Heart left ventricle (tissue), 16 donors: Measurements from ENCODE around the gene VPS26A. TPM values are rescaled to one million over a fixed set of nuclear protein-coding genes. Genes with fewer than 3 reads are reported as not detected.

Experiments
- ATAC-seq, 4 donors: fragments of 200-7000 bp; cut with Tn5 transposase; one replicate each; pipeline ENCODE4 v1.9.1; 2020 to 2022; ENCODE audit warnings: moderate library complexity in 4 of 4, mild to moderate bottlenecking in 3 of 4, moderate number of reproducible peaks in 1 of 4
- DNase-seq, 5 donors: peaks; one replicate each; pipeline ENCODE4 v3.0.0-alpha.2; 2020
- H3K27ac ChIP-seq, 12 donors: fragments of 200-600 bp; sonication (generic) in 4 of 12; one replicate each; pipeline versions ENCODE4 v1.5.0 to v1.8.0; 2016 to 2022; ENCODE audit warnings: mild to moderate bottlenecking in 2 of 12
- H3K27me3 ChIP-seq, 9 donors: fragments of 200-600 bp; sonication (generic) in 2 of 9; one replicate each; pipeline versions ENCODE4 v1.5.1 to v1.8.0; 2016 to 2022; ENCODE audit warnings: mild to moderate bottlenecking in 3 of 9
- H3K36me3 ChIP-seq, 9 donors: fragments of 200-600 bp; sonication (generic) in 2 of 9; one replicate each; pipeline versions ENCODE4 v1.5.0 to v1.8.0; 2018 to 2022; ENCODE audit warnings: mild to moderate bottlenecking in 2 of 9
- H3K4me1 ChIP-seq, 12 donors: fragments of 200-600 bp; sonication (generic) in 4 of 12; one replicate each; pipeline versions ENCODE4 v1.5.0 to v1.8.0; 2016 to 2022; ENCODE audit warnings: mild to moderate bottlenecking in 3 of 12
- H3K4me3 ChIP-seq, 12 donors: fragments of 200-600 bp; sonication (generic) in 4 of 12; one replicate each; pipeline versions ENCODE4 v1.5.0 to v1.8.0; 2017 to 2022; ENCODE audit warnings: mild to moderate bottlenecking in 9 of 12, moderate library complexity in 4 of 12
- H3K9me3 ChIP-seq, 12 donors: fragments of 200-600 bp; sonication (generic) in 4 of 12; one replicate each; pipeline versions ENCODE4 v1.5.0 to v1.8.0; 2016 to 2022; ENCODE audit warnings: mild to moderate bottlenecking in 1 of 12
- CTCF ChIP-seq, 12 donors: fragments of 200-600 bp; sonication (generic) in 4 of 12; IDR thresholded peaks; one replicate each; pipeline versions ENCODE4 v1.5.0 to v1.8.0; 2018 to 2022; ENCODE audit warnings: antibody characterized with exemption in 12 of 12, mild to moderate bottlenecking in 5 of 12
- POLR2A ChIP-seq, 2 donors: fragments of 450-650 bp; IDR thresholded peaks; one replicate each; pipeline ENCODE4 v1.6.1; 2017; ENCODE audit warnings: antibody characterized with exemption in 2 of 2, mild to moderate bottlenecking in 2 of 2, moderate library complexity in 2 of 2
- WGBS, 4 donors: extraction: QIAGEN DNeasy Blood & Tissue Kit in 2 of 4; methylation state at CpG; one replicate each; pipeline versions ENCODE4 v1.1.5 to v1.1.7; 2013 to 2018; 5-methylcytosine and 5-hydroxymethylcytosine counted together
- intact Hi-C, 10 donors: fragments of 100-400 bp; cut with DNase I; formaldehyde crosslinking; loops; one replicate each; pipeline versions ENCODE4 v1.11.1 to v1.14.2; 2022
- polyA plus RNA-seq, 2 donors: library from polyadenylated mRNA; stranded (reverse); fragments of 200-250 nt; gene quantifications; one replicate each; pipeline ENCODE4 v1.2.3, GENCODE V29; 2013
- total RNA-seq, 9 donors: library from RNA; depleted of rRNA in 2 of 9; stranded (reverse); fragments of >200 nt in 2 of 9; fragmentation: NEBNext Ultra II Directional in 3 of 9; extraction: Animal tissue kit (Norgen Biotek cat#: 25700) in 3 of 9; gene quantifications; one replicate each; pipeline versions ENCODE4 v1.1.0 to v1.2.4, GENCODE V29; 2016 to 2023
- donor health status: ischemic (EF 13 %, LVEDD 7.1; RV severe dilation, severe dysfunction).
- donor health status: healthy with polysubstance abuse.
- donor health status: DM: no; HTN: yes; CAD: no.
- donor health status: DM: no; HTN: no; CAD: no.
- donor health status: ischemic (EF 25% LVEDD 6.9; RV normal size, moderate dysfunction).
- donor health status: ischemic (EF 25% LVEDD 5.7; RV mildly dilated, moderate dysfunction).
- donor health status: healthy.
- donor health status: DM: yes; HTN: yes; CAD: no.
- donor health status: ischemic (EF 35%, LVEDD 5.7; RV mildly dilated, moderate dysfunction).
- donor health status: nonischemic (EF 11% LVEDD 7.7; RV severe dilation, severe dysfunction).
- donor health status: DM: yes; HTN: yes; CAD: no.
- donor health status: PGD.
- donor health status: ischemic (EF 29% LVEDD 5.4; RV normal size, mild dysfunction).
- donor health status: nonischemic (EF 23%, LVEDD 6.1; RV moderate dilation, normal function).

VPS26A gene
- total and polyA plus RNA-seq, 11 donors = 15.5 to 42.3 (median 34.4) TPM

GRCh38 chr10:69211524-69211923, 87.5 kb downstream of the VPS26A start:
- H3K9me3 ChIP-seq = peaks cover 0 to 5% (median 0%) of the 10 kb centered on the region in 12 donors
- no peaks in the 10 kb centered on the region for H3K27me3 ChIP-seq
- intact Hi-C loops = no loop called here
- peaks cover 2 to 34% (median 30%) of the 10 kb centered on the region in 9 donors for H3K36me3 ChIP-seq
- ATAC-seq (no peak), DNase-seq (no peak)
- H3K27ac ChIP-seq = no peak overlapping the region
- H3K4me3 ChIP-seq = no peak overlapping the region
- TF ChIP-seq CTCF (IDR thresholded peaks at IDR 0.05) = no peak
- no peak for TF ChIP-seq POLR2A (IDR thresholded peaks at IDR 0.05)
- H3K4me1 ChIP-seq = peaks cover 0 to 42% (median 0%) of the 10 kb centered on the region in 12 donors
- WGBS, 4 donors = 84 to 95% (median 90%) methylated on average over 3 of the region's 3 CpGs

DNA sequence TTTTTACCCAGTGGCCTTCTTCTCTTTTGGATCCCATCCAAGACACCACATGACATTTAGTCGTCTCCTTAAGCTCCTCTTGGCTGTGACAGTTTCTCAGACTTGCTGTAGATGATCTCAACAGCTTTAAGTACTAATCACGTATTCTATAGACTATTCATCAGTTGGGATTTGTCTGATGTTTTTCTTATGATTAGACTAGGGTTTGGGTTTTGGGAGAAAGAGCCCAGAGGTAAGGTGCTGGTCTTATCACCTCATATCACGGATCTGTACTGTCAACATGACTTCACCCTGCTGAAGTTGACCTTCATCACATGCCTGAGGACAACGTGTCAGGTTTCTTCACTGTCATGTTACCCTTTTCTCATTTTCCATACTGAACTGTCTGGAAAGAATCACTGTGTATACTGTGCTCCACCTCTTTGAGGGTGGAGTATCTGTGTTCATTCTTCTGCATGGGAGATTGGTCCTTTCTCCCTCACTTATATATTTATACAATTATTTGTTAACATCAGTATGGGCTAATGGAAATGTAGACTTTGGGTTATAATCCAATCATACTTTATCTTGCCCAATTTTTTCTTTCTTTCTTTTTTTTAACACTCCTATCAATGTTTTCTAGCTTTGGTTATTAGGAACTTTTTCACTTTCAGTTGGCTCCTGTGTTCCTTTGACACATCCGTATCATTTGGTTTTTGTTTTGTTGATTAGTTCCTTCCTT, 89.8 kb downstream of the VPS26A start:
- no peak for ATAC-seq
- Histone ChIP-seq H3K9me3 (peaks cover 0 to 5% (median 0%) of the 10 kb centered on the region in 12 donors), H3K36me3 (peaks cover 0 to 12% (median 7%) of the 10 kb centered on the region in 9 donors), H3K27me3 (peaks cover 0 to 6% (median 0%) of the 10 kb centered on the region in 9 donors), H3K27ac (peak overlapping the region in 1 of 12 donors; percentile 34), H3K4me3 (no peak overlapping the region), H3K4me1 (peaks cover 0 to 35% (median 0%) of the 10 kb centered on the region in 12 donors)
- TF ChIP-seq CTCF (IDR thresholded peaks at IDR 0.05) (no peak), POLR2A (IDR thresholded peaks at IDR 0.05) (no peak)
- WGBS, 4 donors = 32 to 44% (median 36%) methylated on average over 5 of the region's 5 CpGs
- DNase-seq = no peak
- intact Hi-C loops = no loop called here

DNA sequence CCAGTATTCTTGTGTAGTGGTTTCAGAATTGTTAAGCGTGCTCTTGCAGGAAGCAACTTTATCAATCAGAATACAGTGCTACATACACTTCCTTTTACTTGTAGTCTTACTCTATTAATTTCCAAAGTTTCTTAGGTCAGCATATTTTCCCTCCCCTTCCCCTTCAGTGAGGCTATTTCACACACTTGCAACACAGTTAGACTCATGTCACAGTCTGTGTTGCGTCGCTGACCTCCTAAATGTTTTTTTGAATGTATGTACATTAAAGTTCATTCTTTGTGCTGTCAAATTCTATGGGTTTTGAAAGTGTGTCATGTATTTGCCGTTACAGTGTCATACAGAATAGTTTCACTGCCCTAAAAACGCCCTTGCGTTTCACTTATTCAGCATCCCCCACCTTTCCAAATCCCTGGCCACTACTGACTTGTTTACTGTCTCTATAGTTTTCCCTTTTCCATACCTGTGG, 90.7 kb downstream of the VPS26A start:
- peaks cover 0 to 2% (median 0%) of the 10 kb centered on the region in 9 donors for H3K36me3 ChIP-seq
- no peak for ATAC-seq
- WGBS, 4 donors = 87 to 94% (median 91%) methylated on average over 6 of the region's 6 CpGs
- no peak for DNase-seq
- intact Hi-C loops = no loop called here
- TF ChIP-seq CTCF (IDR thresholded peaks at IDR 0.05) (no peak), POLR2A (IDR thresholded peaks at IDR 0.05) (no peak)
- H3K27me3 ChIP-seq = peaks cover 0 to 6% (median 0%) of the 10 kb centered on the region in 9 donors
- peaks cover 0 to 30% (median 0%) of the 10 kb centered on the region in 12 donors for H3K4me1 ChIP-seq
- peak overlapping the region in 1 of 12 donors; percentile 34 for H3K27ac ChIP-seq
- no peak overlapping the region for H3K4me3 ChIP-seq
- H3K9me3 ChIP-seq = peaks cover 0 to 5% (median 0%) of the 10 kb centered on the region in 12 donors

- ATAC-seq (no peak), DNase-seq (no peak)
- H3K27ac ChIP-seq = peak overlapping the region in 1 of 12 donors; percentile 34
- H3K27me3 ChIP-seq = peaks cover 0 to 6% (median 0%) of the 10 kb centered on the region in 9 donors
- peak overlapping the region in 1 of 12 donors; percentile 10 for H3K4me3 ChIP-seq
- intact Hi-C loops = no loop called here
- TF ChIP-seq CTCF (IDR thresholded peaks at IDR 0.05) (no peak), POLR2A (IDR thresholded peaks at IDR 0.05) (no peak)
- 43 to 48% (median 43%) methylated on average over 10 of the region's 10 CpGs for WGBS, 4 donors
- peaks cover 0 to 5% (median 0%) of the 10 kb centered on the region in 12 donors for H3K9me3 ChIP-seq
- H3K4me1 ChIP-seq = peaks cover 0 to 30% (median 0%) of the 10 kb centered on the region in 12 donors
- no peaks in the 10 kb centered on the region for H3K36me3 ChIP-seq
These were observed 91.6 kb downstream of the VPS26A start for GRCh38 chr10:69215405-69216171.
